Measurements from ENCODE around the gene NBPF6.
A peak's percentile ranks its signal among the peaks of the same experiment; 100 is the strongest.
"Not testable (repeated sequence)": the region's sequence is repeated elsewhere in the genome, so short reads cannot be mapped to it uniquely, and the experiment has no call there.

The NBPF6 gene

DNA sequence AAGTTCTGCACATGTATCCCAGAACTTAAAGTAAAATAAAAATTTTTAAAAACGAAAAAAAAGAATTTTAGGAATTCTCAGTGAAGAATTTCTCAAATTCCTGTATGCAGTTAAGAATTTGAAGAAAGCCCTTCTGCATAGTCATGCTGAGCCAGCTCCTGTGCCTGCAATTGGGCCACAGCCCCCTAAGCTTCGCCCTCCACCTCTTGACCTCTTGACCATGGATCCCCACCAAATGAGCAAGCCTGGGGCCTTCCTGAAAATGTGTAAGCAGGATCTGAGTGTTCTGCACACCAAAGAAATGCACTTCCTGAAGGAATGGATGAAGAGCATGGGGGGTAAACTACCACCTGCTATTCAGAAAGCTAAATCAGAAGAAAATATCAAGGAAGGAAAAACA is 52.0 kb downstream of the NBPF6 start:
- DNase-seq (ENCODE audit: low spot score) = no peak

DNA sequence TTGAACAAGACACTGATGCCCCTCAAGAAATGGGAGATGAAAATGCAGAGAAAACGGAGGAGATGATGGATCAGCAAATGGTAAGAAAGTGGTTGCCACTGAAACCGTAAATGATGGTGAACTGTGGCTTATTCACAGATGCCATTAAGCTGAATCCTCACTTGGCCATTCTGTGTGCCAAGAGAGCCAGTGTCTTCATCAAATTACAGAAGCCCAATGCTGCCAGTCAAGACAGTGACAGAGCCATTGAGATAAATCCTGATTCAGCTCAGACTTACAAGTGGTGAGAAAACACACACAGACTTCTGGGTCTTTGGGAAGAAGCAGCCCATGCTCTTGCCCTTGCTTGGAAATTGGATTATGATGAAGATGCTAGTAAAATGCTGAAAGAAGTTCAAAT is 52.5 kb downstream of the NBPF6 start:
- DNase-seq (ENCODE audit: low spot score) = peak; percentile 4

DNA sequence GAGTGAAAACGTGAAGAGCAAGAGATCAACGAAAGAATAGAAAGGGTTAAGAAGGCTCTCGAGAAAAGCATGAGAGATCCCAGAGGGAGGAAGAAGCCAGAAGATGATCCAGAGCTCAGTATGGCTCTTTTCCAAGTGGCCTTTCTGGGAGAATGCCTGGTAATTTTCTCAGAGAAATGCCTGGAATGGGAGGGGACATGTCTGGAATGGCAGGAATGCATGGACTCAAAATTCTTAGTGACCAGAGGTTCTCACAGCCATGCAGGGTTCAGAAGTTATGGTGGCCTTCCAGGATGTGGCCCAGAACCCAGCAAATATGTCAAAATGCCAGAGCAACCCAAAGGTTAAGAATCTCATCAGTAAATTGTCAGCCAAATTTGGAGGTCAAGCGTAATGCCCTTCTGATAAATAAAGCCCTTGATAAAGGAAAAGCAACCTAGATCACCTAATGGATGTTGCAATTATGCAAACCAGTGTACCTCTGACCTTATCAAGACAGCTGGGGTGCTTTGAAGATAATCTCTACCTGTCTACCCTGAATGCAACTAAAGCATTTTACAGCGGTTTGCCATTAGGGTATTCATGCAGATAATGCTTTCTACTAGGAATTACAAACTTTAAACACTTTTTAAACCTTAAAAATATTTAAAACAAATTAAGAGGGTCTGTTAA is 53.1 kb downstream of the NBPF6 start:
- DNase-seq (ENCODE audit: low spot score) = peak; percentile 66

DNA sequence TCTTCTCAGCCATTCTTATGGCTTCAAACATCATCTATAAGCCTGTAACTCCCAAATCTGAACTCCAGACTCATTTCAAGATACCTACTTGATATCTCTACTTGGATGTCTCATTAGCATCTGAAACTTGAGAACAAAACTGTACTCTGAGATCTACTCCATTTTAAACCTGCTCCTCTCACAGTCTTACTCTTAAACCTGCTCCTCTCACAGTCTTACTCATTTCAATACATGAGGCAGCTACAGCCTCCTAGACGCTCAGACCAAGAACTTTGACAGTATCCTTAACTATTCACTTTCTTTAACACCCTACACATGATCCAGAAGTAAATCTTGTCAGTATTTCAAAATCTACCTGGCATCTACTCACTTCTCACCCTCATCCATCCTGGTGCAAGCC is 54.3 kb downstream of the NBPF6 start:
- no peak for DNase-seq (ENCODE audit: low spot score)

- DNase-seq (ENCODE audit: low spot score) = no peak
Observed at GRCh38 chr1:108505763-108506070, 55.6 kb downstream of the NBPF6 start.

DNA sequence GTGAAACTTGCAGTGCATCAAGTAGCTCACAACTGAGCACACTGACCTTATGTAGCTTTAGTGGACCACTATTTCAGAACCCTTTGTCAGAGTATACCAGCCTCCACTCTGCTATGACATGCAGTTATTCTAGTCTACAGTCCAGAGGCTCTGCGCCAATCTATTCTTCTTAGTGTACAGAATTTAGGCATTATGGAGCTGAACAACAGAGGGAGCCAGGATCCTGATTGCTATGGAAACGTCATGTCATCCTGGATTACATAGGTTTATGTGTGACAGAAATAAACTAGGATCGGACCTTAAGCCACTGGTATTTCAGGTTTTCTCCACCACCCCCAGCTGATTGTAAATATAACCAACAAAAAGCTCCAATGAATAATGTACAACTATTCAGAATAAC is 61.6 kb downstream of the NBPF6 start:
- DNase-seq (ENCODE audit: low spot score) = no peak

DNA sequence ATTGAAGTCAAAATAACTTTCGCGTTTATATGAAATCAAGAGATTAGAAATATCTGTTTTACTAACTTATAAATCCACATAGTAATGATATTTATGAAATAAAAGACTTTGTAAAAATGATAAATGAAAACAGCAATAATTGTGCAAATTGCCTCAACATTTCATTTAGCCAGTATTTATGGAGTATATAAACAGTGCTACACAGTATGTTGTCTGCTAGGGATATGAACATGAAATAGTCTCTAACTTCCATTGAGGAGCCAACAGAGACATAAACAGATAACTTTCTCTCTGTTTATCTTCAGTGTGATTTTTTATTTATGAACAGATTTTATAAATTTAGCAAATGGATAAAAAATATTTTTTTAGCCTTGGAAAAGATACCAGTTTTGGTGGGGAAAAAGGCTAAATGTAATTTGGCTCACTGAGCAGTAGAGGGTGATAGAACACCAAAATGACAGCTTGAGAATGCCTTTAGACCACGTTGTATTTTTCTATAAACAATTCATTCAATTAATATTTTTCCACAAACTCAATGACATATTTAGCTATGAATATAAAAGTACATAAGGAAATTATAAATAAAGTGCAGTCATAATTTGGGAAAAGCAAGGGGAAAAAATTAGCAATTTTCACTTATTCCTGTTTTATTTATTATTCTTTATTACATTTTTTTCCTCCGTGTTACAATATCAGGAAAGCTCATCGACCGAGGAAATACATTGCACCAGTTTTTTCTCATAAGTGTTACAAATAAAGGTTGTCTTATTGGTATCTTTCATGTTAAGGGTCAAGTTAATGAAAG is 62.3 kb downstream of the NBPF6 start:
- DNase-seq (ENCODE audit: low spot score) = no peak

DNA sequence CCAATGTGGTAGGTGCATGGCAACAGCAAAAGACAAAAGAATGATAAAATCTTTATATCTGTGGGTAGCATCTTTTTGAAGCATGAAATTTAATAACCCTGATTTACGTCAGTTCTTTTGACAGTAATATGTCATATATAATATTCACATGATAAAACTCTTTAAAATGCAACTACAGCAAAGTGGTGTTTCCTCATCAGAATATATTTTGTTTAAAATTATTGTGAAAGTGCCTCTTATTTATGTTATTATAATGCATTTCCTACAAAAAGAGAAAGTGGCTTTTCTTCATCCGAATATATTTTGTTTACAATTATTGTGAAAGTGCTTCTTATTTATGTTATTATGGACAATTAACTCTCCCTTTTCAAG is 62.9 kb downstream of the NBPF6 start:
- DNase-seq (ENCODE audit: low spot score) = no peak

DNA sequence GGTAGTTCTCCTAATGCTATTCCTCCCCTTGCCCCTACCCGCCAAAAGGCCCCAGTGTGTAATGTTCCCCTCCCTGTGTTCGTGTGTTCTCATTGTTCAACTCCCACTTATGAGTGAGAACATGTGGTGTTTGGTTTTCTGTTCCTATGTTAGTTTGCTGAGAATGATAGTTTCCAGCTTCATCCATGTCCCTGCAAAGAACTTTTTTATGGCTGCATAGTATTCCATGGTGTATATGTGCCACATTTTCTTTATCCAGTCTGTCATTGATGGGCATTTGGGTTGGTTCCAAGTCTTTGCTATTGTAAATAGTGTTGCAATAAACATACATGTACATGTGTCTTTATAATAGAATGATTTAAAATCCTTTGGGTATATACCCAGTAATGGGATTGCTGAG is 63.8 kb downstream of the NBPF6 start:
- DNase-seq (ENCODE audit: low spot score) = not testable (repeated sequence)

DNA sequence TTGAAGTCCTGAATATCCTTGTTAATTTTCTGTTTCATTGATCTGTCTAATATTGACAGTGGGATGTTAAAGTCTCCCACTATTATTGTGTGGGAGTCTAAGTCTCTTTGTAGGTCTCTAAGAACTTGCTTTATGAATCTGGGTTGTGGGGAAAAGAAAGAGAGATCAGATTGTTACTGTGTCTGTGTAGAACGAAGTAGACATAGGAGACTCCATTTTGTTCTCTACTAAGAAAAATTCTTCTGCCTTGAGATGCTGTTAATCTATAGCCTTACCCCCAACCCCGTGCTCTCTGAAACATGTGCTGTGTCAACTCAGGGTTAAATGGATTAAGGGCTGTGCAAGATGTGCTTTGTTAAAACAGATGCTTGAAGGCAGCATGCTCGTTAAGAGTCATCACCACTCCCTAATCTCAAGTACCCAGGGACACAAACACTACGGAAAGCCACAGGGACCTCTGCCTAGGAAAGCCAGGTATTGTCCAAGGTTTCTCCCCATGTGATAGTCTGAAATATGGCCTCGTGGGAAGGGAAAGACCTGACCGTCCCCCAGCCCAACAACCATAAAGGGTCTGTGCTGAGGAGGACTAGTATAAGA is 67.3 kb downstream of the NBPF6 start:
- DNase-seq (ENCODE audit: low spot score) = not testable (repeated sequence)
